Heart right ventricle (tissue), 16 donors: Measurements from ENCODE around the gene ERCC1. TPM values are rescaled to one million over a fixed set of nuclear protein-coding genes. Genes with fewer than 3 reads are reported as not detected.

ENCODE experiments used
- ATAC-seq, 8 donors: fragments of 200-7000 bp; cut with Tn5 transposase; one replicate each; pipeline ENCODE4 v1.9.1; 2020; ENCODE audit warnings: mild to moderate bottlenecking in 8 of 8, moderate library complexity in 8 of 8, moderate number of reproducible peaks in 1 of 8
- DNase-seq, 2 donors: peaks; one replicate each; pipeline ENCODE4 v3.0.0-alpha.2; 2020
- H3K27ac ChIP-seq, 10 donors: fragments of 200-600 bp; sonication (generic) in 2 of 10; one replicate each; pipeline versions ENCODE4 v1.5.0 to v1.8.0; 2020 to 2022; ENCODE audit warnings: mild to moderate bottlenecking in 3 of 10
- H3K27me3 ChIP-seq, 7 donors: fragments of 200-600 bp; one replicate each; pipeline ENCODE4 v1.8.0; 2021 to 2022; ENCODE audit warnings: mild to moderate bottlenecking in 2 of 7
- H3K36me3 ChIP-seq, 9 donors: fragments of 200-600 bp; sonication (generic) in 1 of 9; one replicate each; pipeline versions ENCODE4 v1.5.0 to v1.8.0; 2020 to 2022; ENCODE audit warnings: mild to moderate bottlenecking in 2 of 9
- H3K4me1 ChIP-seq, 9 donors: fragments of 200-600 bp; sonication (generic) in 1 of 9; one replicate each; pipeline versions ENCODE4 v1.5.0 to v1.8.0; 2020 to 2022; ENCODE audit warnings: mild to moderate bottlenecking in 4 of 9
- H3K4me3 ChIP-seq, 10 donors: fragments of 200-600 bp; sonication (generic) in 2 of 10; one replicate each; pipeline versions ENCODE4 v1.5.0 to v1.8.0; 2020 to 2022; ENCODE audit warnings: mild to moderate bottlenecking in 7 of 10, moderate library complexity in 2 of 10
- H3K9me3 ChIP-seq, 11 donors: fragments of 200-600 bp in 10 of 11; sonication (generic) in 2 of 11; one replicate each; pipeline versions ENCODE4 v1.5.0 to v1.8.0; 2013 to 2022; ENCODE audit warnings: mild to moderate bottlenecking in 2 of 11, control low read depth in 1 of 11, moderate library complexity in 1 of 11
- CTCF ChIP-seq, 9 donors: fragments of 200-600 bp; sonication (generic) in 2 of 9; IDR thresholded peaks; one replicate each; pipeline versions ENCODE4 v1.5.0 to v1.8.0; 2021 to 2022; ENCODE audit warnings: antibody characterized with exemption in 9 of 9, mild to moderate bottlenecking in 5 of 9, moderate library complexity in 1 of 9
- WGBS, 2 donors: extraction: QIAGEN DNeasy Blood & Tissue Kit; methylation state at CpG; one replicate each; pipeline ENCODE4 v1.1.7; 2013; ENCODE audit warnings: inconsistent platforms in 1 of 2; 5-methylcytosine and 5-hydroxymethylcytosine counted together
- intact Hi-C, 10 donors: fragments of 100-400 bp; cut with DNase I; formaldehyde crosslinking; loops; one replicate each; pipeline versions ENCODE4 v1.11.1 to v1.14.2; 2022
- polyA plus RNA-seq, 2 donors: library from polyadenylated mRNA; stranded (reverse); fragments of 200-250 nt; gene quantifications; one replicate each; pipeline ENCODE4 v1.2.3, GENCODE V29; 2013
- total RNA-seq, 10 donors: library from RNA; stranded (reverse); fragmentation: NEBNext Ultra II Directional in 3 of 10; extraction: Animal tissue kit (Norgen Biotek cat#: 25700) in 3 of 10; gene quantifications; one replicate each; pipeline versions ENCODE4 v1.2.1 to v1.2.4, GENCODE V29; 2021 to 2023
- donor health status: Arrhythmogenic right ventricular cardiomyopathy.
- donor health status: ischemic (EF 13 %, LVEDD 7.1; RV severe dilation, severe dysfunction).
- donor health status: healthy with polysubstance abuse.
- donor health status: DM: no; HTN: yes; CAD: no.
- donor health status: DM: no; HTN: no; CAD: no.
- donor health status: ischemic (EF 25% LVEDD 6.9; RV normal size, moderate dysfunction).
- donor health status: ischemic (EF 25% LVEDD 5.7; RV mildly dilated, moderate dysfunction).
- donor health status: healthy.
- donor health status: DM: yes; HTN: yes; CAD: no.
- donor health status: Ischemic cardiomyopathy.
- donor health status: ischemic (EF 35%, LVEDD 5.7; RV mildly dilated, moderate dysfunction).
- donor health status: nonischemic (EF 11% LVEDD 7.7; RV severe dilation, severe dysfunction).
- donor health status: DM: yes; HTN: yes; CAD: no.
- donor health status: PGD.
- donor health status: ischemic (EF 29% LVEDD 5.4; RV normal size, mild dysfunction).
- donor health status: nonischemic (EF 23%, LVEDD 6.1; RV moderate dilation, normal function).

ERCC1 gene
- total and polyA plus RNA-seq, 12 donors = 113 to 194 (median 143) TPM

DNA sequence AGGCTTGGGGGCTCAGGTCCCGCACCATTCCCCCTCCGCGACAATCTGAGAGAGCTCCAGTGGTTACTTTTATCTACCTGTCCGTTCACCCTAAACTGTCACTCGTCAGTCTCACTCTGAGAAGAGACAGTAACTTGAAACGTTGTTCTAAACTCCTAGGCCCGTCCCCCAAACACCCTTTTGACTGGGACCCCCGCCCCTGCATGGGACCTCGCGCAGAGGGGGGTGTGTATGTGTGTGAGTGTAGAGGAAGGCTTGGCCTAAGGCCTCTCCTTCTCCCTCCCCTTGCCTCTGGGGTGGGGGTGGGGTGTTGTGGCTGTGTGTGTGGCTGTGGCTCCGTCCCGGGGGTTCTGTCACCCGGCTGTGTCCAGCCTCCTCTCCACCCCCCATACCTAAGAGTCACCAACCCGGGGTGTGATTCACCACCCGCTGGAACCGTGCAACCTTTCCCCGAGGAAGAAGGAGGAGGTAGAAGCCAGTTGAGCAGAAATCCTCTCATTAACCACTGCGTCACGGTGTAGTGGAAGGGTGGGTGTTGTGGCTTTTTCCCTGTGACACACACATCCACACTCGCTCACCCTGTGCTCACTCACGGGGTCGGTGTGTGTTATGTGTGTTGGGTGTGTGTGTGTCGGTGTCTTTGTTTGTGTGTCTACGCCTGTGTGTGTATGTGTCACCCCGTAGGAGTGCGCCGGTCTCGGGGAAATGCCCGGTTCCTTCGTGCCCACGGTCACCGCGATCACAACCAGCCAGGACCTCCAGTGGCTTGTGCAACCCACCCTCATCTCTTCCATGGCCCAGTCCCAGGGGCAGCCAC is 46.4 kb upstream of the ERCC1 start:
- intact Hi-C loops = loop anchor here in 2 of 10 donors (2.0 to 10.0 kb wide), 3 partner anchors 19 to 45 kb away; partner anchors contain the start of gene ERCC1 (in 1 of the 2)
- peak overlapping the region in 9 of 10 donors; percentile 89 to 98 (median 95) for H3K27ac ChIP-seq
- H3K9me3 ChIP-seq = no peaks in the 10 kb centered on the region
- H3K27me3 ChIP-seq = peaks cover 0 to 41% (median 0%) of the 10 kb centered on the region in 7 donors
- peak overlapping the region; percentile 45 to 82 (median 74) for H3K4me3 ChIP-seq
- peak in 1 of 8 donors; percentile 12 for ATAC-seq
- WGBS, 2 donors = 46 to 47% methylated on average over 33 of the region's 33 CpGs
- peaks cover 8 to 50% (median 38%) of the 10 kb centered on the region in 9 donors for H3K4me1 ChIP-seq
- DNase-seq = no peak
- no peak for TF ChIP-seq CTCF (IDR thresholded peaks at IDR 0.05)
- no peaks in the 10 kb centered on the region for H3K36me3 ChIP-seq

DNA sequence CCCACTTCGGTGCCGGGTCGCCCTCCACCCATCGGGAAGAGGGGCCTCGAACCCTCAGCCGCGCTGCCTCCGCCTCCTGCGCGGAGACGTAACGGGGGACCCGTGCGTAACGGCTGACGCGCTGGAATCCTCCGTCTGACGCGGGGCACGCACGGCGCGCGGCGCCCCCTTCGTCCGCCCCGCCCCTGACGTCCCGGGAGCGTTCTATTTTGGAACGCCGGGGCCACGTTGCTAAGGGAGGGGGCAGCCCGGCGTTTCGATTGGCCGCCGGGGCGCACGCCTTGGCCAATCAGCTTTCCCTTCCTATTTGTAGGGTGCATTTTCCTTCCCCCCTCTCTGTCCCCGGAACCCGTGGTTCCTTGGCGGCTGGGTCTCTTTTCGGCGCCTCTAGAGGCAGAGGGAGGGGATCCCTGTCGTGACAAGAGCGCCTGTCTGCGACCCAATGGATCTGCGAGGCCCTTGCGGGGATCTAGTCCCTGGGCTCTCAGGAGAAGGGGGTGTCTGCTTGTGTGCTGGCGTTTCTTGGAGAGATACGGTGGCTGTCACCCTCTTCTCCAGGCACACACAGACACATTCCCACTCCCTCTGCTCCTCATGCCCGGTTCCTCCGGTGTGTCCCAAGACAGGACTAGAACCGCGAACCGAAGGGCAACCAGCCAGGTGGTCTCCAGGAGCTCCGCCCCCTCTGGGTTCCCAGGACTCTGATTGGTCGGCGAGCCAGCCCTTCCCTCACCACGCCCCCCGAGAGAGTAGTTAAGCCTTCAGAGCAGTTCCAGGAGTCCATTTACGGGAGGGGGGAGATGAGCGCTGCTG is 45.6 kb upstream of the ERCC1 start:
- Histone ChIP-seq H3K4me1 (peaks cover 8 to 46% (median 38%) of the 10 kb centered on the region in 9 donors), H3K36me3 (no peaks in the 10 kb centered on the region), H3K9me3 (no peaks in the 10 kb centered on the region), H3K4me3 (peak overlapping the region; percentile 45 to 82 (median 74)), H3K27ac (peak overlapping the region; percentile 88 to 98 (median 94)), H3K27me3 (peaks cover 0 to 33% (median 0%) of the 10 kb centered on the region in 7 donors)
- WGBS, 2 donors = 0% methylated on average over 62 to 66 of the region's 66 CpGs
- peak; percentile 93 to 94 for DNase-seq
- intact Hi-C loops = loop anchor here in 2 of 10 donors (2.0 kb wide), 2 partner anchors 19 to 27 kb away; no protein-coding TSS in a partner anchor
- peak; percentile 88 to 92 (median 90) for ATAC-seq
- TF ChIP-seq CTCF (IDR thresholded peaks at IDR 0.05) = peak in 5 of 9 donors; percentile 1 to 20 (median 8)

- TF ChIP-seq CTCF (IDR thresholded peaks at IDR 0.05) = no peak
- intact Hi-C loops = loop anchor here in 2 of 10 donors (2.0 kb wide), 2 partner anchors 18 to 26 kb away; no protein-coding TSS in a partner anchor
- H3K9me3 ChIP-seq = no peaks in the 10 kb centered on the region
Measured at GRCh38 chr19:45468803-45469131, 45.0 kb upstream of the ERCC1 start.

DNA sequence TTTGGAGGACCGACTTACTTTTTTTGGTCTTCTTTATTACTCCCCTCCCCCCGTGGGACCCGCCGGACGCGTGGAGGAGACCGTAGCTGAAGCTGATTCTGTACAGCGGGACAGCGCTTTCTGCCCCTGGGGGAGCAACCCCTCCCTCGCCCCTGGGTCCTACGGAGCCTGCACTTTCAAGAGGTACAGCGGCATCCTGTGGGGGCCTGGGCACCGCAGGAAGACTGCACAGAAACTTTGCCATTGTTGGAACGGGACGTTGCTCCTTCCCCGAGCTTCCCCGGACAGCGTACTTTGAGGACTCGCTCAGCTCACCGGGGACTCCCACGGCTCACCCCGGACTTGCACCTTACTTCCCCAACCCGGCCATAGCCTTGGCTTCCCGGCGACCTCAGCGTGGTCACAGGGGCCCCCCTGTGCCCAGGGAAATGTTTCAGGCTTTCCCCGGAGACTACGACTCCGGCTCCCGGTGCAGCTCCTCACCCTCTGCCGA is 44.5 kb upstream of the ERCC1 start:
- H3K27me3 ChIP-seq = peaks cover 0 to 21% (median 0%) of the 10 kb centered on the region in 7 donors
- ATAC-seq (peak in 5 of 8 donors; percentile 1 to 12 (median 6)), DNase-seq (no peak)
- H3K4me1 ChIP-seq = peaks cover 8 to 45% (median 38%) of the 10 kb centered on the region in 9 donors
- H3K4me3 ChIP-seq = peak overlapping the region; percentile 41 to 82 (median 74)
- peak overlapping the region in 9 of 10 donors; percentile 89 to 98 (median 95) for H3K27ac ChIP-seq
- no peaks in the 10 kb centered on the region for H3K9me3 ChIP-seq
- 1% methylated on average over 31 of the region's 31 CpGs for WGBS, 2 donors
- no peaks in the 10 kb centered on the region for H3K36me3 ChIP-seq
- TF ChIP-seq CTCF (IDR thresholded peaks at IDR 0.05) = peak in 3 of 9 donors; percentile 25 to 28 (median 25)
- intact Hi-C loops = loop anchor here in 2 of 10 donors (2.0 kb wide), 2 partner anchors 17 to 25 kb away; no protein-coding TSS in a partner anchor

More at GRCh38 chr19:45468803-45469131, 45.0 kb upstream of the ERCC1 start:
- Histone ChIP-seq H3K27ac (peak overlapping the region in 9 of 10 donors; percentile 89 to 98 (median 95)), H3K36me3 (no peaks in the 10 kb centered on the region), H3K4me1 (peaks cover 8 to 45% (median 38%) of the 10 kb centered on the region in 9 donors), H3K27me3 (peaks cover 0 to 27% (median 0%) of the 10 kb centered on the region in 7 donors), H3K4me3 (peak overlapping the region; percentile 41 to 82 (median 74))
- DNase-seq = no peak
- peak in 7 of 8 donors; percentile 3 to 39 (median 4) for ATAC-seq
- 0 to 1% methylated on average over 17 to 18 of the region's 19 CpGs for WGBS, 2 donors
